Stimulated activated CD4-positive, alpha-beta T cell treated with anti-CD3 and anti-CD28 coated beads, Interleukin-2, amount 100 ng/mL, for 4 hours (primary cell): Measurements from ENCODE around the gene CMTM4.

Experiments
- DNase-seq: peaks from one replicate; pipeline ENCODE4 v3.0.0-alpha.2; 2020; ENCODE audit warnings: low read depth

Gene CMTM4

GRCh38 chr16:66566051-66566901 lies 130.3 kb downstream of the CMTM4 start, which contains the start of gene CMTM1:
Gene CMTM1 (plus strand): TSS chr16:66566439. CDS start chr16:66566514, 75 bp downstream.
- no peak for DNase-seq
